Stomach (tissue), 4 donors: Measurements from ENCODE around the gene SULT2B1.
A peak's percentile ranks its signal among the peaks of the same experiment; 100 is the strongest.

Experiments
- POLR2AphosphoS5 ChIP-seq, 3 donors: sonication (generic); formaldehyde crosslinking; IDR thresholded peaks; one replicate each; pipeline ENCODE4 v1.6.1; 2016; ENCODE audit warnings: antibody characterized with exemption in 3 of 3
- TF ChIP-seq, protein P1 (sequence below), 7 experiments: fragments of 450-650 bp in 4 of 7; fragments of 200-600 bp in 3 of 7; sonication (generic) in 3 of 7; IDR thresholded peaks; one replicate each; pipeline ENCODE4 v1.5.1; 2016 to 2019; ENCODE audit warnings: antibody characterized with exemption in 7 of 7, control low read depth in 2 of 7, mild to moderate bottlenecking in 1 of 7

DNA sequence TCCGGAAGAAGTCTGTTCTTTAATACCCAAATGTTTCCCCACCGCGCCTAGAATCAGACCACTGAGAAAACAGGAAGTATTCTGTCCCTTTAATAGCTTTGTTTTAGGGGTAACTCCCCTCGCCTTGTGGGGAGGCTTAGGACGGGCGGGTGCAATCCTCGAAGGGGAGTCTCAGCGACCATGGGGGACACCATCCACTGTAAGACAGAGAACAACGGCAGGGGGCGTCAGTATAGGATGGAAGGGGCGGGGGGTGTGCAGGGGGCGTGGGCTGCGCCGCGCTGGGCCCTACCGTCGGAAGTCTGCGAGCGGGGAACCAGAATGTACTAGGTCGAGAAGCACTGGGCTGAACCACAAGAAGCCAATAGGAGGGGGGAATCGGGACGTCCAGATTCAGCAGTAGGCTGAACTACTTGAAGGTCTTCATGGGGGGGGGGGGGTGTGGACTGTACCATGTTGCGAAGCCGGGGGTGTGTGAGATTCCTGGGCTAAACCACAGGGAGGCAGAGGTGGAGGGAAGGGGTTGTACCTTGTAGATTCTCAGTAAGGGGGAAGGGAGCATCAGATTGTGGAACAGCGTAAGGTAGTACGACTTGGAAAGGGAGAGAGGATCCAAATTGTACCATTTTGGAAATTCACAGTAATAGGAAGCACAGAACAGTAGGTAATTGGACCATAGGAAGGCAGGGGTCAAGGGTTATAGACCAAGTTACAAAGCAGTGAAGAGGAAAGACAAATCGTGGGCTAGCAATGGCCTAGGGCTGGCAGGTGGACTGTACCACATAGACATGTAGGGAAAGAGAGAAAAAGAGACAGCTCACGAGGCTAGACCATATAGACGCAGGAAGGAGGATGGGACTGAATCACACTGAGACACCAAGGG is 86.2 kb downstream of the SULT2B1 start:
- peak; percentile 27 to 78 (median 59) for TF ChIP-seq POLR2AphosphoS5 (IDR thresholded peaks at IDR 0.05)
- TF ChIP-seq, protein P1, sequence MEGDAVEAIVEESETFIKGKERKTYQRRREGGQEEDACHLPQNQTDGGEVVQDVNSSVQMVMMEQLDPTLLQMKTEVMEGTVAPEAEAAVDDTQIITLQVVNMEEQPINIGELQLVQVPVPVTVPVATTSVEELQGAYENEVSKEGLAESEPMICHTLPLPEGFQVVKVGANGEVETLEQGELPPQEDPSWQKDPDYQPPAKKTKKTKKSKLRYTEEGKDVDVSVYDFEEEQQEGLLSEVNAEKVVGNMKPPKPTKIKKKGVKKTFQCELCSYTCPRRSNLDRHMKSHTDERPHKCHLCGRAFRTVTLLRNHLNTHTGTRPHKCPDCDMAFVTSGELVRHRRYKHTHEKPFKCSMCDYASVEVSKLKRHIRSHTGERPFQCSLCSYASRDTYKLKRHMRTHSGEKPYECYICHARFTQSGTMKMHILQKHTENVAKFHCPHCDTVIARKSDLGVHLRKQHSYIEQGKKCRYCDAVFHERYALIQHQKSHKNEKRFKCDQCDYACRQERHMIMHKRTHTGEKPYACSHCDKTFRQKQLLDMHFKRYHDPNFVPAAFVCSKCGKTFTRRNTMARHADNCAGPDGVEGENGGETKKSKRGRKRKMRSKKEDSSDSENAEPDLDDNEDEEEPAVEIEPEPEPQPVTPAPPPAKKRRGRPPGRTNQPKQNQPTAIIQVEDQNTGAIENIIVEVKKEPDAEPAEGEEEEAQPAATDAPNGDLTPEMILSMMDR (IDR thresholded peaks at IDR 0.05): peak in 1 of 7 experiments; percentile 0
